ENCODE measurements around the gene ATAD5.

GRCh38 chr17:30824356-30825145 is 7.2 kb upstream of the ATAD5 start, which contains the start of gene CRLF3:
- peak; percentile 60 for TF ChIP-seq CTCF (conservative IDR thresholded peaks at IDR 0.05; ENCODE audit: low read depth, low read length)
- TF ChIP-seq SMC3 (IDR thresholded peaks at IDR 0.05; ENCODE audit: low read depth, low read length) = peak; percentile 33; the same call in 1 of the 2 replicates
